GM12892 (cell line): ENCODE measurements around the gene ARL6IP4.

ENCODE experiments used
- POLR2A ChIP-seq: IDR thresholded peaks from 2 replicates; pipeline ENCODE4 v1.6.1; 2011; ENCODE audit warnings: low read depth, low read length, control low read depth
- POLR2AphosphoS5 ChIP-seq: IDR thresholded peaks from 2 replicates; pipeline ENCODE4 v1.6.1; 2011; ENCODE audit warnings: low read depth, low read length, control low read depth
- TAF1 ChIP-seq: IDR thresholded peaks from 2 replicates; pipeline ENCODE4 v1.6.1; 2011; ENCODE audit warnings: low read depth, mild to moderate bottlenecking, control low read depth, low read length, borderline replicate concordance

DNA sequence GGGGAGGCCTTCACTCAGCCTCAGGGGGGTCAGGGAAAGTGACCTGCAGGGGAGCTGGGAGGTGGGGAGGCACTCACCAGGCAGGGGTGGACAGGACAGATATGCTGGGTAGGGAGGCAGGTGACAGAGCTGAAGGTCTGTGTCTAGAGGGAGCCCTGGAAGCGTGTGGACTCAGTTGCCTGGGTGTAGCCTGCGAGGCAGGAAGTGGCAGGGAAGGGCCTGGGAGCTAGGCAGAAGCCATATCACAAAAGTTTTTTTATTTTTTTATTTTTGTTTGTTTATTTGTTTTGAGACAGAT is 39.3 kb downstream of the ARL6IP4 start:
- TF ChIP-seq TAF1 (no peak), POLR2A (no peak), POLR2AphosphoS5 (no peak)
